Forelimb muscle (tissue), 1 donor: ENCODE results near the gene OCSTAMP. TPM values are rescaled to one million over a fixed set of nuclear protein-coding genes. Genes with fewer than 3 reads are reported as not detected.

ENCODE experiments used
- DNase-seq: peaks from one replicate; pipeline ENCODE4 v3.0.0-alpha.2; 2013; ENCODE audit warnings: low read depth
- polyA plus RNA-seq: library from polyadenylated mRNA; unstranded; fragments of 120-200 nt; gene quantifications from one replicate; pipeline ENCODE4 v1.2.1, GENCODE V29; 2013; ENCODE audit not compliant: insufficient read length

The OCSTAMP gene, protein sequence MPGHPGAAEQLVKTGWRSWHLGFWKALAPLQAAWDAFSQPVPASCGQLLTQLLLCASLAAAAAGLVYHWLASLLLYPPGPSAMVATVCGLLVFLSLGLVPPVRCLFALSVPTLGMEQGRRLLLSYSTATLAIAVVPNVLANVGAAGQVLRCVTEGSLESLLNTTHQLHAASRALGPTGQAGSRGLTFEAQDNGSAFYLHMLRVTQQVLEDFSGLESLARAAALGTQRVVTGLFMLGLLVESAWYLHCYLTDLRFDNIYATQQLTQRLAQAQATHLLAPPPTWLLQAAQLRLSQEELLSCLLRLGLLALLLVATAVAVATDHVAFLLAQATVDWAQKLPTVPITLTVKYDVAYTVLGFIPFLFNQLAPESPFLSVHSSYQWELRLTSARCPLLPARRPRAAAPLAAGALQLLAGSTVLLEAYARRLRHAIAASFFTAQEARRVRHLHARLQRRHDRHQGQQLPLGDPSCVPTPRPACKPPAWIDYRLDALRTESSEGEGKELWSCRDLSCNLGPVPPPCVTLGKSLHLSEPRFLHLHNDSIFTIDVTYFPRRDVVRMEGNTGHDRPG
- polyA plus RNA-seq = not detected

DNA sequence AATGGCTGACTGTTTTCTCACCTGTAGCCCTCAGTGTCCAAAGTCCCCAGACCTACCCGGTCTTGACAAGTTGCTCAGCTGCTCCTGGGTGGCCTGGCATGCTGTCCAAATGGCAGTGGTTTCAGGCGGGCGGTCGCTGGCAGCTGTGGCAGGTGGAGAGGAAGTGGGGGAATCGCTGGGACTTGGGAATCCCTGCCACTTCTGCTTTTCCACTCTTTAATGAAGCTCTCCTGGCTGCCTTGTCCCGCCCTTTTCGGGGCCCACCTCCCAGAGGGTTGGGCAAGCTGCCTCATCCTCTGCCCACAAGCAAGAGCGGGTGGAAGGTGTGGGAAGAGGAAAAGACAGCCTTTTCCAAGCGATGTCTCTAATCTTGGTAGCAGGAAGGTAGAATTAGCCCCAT, at the start of gene OCSTAMP:
Gene OCSTAMP, minus strand, starts transcription at position 194 of the 400 bp plus-strand sequence. Its CDS starts 94 bp downstream, at position 100.
- no peak for DNase-seq

DNA sequence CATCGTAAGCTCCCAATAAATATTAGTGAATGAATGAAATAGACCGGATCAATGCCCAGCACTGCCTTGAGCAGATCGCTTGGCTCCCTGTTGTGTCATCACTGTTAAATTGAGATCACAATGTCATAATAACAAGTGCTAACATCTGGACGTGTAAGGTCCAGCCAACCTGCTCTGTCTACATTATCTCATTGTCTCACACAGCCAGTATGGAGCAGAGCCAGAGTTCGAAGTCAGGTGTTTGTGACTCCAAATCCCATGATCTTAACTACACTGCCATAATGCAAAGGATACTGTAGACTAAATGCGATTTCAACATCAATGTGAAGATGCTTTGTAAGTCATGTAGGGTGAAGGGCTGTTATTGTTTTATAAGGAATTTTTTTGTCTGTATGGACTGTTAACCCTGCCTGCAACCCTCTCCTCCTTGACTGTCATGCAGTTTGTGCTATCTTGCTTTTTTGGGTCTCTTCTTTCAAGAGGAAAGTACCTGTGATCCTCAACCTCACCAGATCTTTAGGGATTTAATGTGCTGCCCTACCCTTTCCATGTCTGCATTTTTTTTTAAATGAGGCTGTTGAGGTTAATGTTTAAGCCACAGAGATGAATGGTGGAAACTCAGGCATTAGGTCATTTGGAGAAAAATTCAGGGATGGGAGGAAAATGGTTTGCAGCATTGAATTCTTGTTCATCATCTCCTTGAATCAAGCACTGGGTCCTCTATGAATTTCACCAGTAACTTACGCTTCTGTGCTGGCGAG, 49.0 kb upstream of the OCSTAMP start:
- no peak for DNase-seq

DNA sequence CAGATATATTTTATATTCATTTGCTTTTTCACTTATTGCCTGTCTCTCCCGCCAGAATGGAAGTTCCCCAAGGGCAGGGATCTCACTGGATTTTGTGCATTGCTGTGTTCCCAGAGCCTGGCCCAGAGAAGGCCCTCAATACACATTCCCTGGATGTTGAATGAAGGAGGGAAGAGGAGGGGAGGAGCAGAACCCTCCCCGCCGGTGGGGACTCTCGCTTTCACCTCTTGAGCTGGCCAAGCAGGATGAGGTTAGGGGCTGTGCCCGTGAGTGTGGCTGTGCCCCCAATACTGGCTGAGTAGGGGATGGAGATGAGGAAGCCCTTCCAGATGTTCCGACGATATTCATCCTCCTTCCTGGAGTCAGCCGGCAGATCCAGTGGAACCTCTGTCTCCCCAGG, 45.5 kb upstream of the OCSTAMP start:
- no peak for DNase-seq

DNA sequence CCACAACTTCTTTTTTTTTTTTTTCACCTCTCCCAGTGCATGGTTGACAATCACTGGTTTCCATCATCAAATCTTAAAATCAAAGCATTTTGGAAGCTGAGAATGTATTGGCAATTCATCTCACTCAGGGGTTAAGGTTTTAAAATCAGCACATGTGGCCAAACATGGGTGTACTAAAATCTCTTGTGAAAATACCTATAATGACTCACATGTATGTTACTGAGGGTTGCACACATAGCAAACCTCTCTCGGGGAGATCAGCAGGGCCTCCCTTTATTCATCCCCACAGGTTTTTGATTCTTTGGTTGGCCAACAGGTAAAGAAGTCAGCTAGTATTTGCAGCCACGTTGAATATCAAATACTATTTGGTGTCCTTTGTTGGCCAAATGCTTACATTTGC, 44.3 kb upstream of the OCSTAMP start:
- DNase-seq = no peak

DNA sequence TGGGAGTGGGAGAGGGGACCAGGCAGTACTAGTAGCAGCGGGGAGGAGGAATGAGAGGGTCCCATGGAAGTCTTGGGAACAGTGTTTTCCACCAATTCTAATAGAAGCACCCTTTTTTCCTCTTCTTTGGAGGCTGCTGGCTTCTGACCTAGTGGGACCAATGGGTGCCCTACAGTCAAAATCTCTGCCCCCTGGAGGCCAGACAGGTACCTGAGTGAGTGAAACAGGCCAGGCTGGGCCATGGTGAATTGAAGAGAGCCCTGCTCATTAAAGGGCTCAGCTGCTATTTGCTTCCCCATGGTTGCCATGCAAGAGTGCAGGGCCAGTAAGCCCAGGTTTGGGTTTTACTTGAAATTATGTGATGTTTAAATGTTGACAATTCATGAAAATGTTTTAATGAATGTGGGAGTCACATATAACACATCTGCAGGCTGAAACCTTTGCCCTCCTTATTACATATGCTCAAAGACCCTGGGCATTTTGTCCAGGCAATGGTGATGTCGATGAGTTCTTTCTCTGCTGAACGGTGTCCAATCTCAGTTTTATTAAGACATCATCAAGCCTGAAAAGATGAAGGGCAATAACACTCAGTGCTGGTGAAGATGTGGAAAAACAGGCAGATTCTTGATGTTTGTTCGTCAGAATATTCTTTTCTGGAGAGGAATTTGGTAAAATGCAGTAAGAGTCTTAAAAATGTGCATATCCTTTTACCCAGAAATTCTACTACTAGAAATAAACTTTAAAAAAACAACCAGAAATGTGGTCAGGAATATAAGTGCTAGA, 42.3 kb upstream of the OCSTAMP start:
- DNase-seq = no peak

DNA sequence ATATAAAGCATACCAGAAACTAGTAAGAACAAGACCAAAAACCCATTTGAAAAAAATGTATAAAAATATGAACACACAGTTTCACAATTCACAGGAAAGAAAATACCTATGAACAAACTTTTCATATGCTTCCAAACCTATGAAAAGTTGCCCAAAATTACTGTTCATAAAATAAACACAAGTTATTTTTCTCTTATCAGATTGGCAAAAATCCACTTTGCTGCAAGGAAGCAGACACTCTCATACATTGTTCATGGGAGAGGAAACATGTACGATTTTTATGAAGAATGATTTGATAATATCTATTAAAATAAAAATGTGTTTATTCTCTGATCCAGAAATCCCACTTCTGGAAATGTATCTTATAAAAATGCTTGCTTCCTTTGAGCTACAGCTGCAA, 40.0 kb upstream of the OCSTAMP start:
- DNase-seq = no peak

DNA sequence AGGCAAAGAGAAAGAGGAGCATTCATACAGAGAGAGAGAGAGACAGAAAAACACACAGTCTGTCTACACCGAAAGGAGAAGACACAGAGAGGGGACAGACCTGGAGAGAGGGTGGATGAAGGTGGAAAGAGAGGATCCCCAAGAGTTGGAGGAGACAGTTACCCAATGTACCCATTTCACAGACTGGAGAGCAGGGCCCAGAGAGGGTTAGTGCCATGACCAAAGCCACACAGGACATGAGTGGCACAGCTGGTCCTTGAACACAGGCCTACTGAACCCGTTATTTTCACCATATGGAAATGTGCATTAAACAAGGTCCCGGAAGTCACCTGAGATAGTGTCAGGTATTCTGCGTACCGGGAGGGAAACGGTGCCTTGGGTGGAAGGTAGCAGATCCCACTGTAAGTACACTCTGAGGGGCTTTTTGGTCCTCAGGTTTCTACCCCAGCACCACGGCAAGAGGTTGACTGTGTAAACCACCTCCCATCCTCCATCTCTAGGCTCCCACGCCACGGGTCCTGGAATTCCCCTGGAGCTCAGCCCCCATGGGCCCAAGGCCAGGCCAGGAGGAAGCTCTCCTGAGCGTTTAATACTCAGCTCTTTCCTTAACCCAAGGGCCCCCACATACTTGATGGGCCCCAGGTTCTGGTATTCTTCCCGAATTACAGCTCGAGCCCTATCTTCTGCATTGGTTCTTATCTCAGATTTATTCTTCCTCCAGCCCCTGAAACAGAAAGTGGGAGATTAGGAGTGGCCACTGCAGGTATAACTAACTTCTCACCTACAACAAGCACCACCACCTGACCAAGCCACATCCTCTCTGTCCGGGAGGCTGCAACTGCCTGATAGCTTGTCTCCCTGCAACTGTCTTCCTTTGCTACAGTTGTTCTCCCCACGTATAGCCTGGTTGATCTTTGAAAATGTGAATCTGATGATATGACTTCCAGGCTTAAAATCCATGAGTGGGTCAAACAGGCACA, 38.4 kb upstream of the OCSTAMP start:
- no peak for DNase-seq

DNA sequence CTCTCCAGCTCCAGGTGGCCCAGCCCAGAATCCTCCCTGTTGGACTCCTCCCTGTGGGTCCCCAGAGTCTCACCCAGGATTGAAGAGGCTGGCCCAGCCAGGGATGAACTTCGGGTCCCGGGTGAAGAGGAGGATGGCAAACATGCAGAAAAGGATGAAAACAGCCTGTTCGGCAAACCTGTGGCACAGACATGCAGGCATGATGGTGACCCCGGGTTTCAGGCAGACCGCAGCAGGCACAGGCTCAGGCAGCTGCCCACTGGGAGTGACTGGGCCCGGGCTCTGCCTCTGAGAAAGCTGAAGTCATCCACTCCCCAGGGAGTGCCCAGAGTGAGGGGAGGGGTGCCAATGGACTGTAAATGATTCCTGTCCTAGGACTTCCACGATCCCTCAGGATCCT, 37.5 kb upstream of the OCSTAMP start:
- DNase-seq = no peak

DNA sequence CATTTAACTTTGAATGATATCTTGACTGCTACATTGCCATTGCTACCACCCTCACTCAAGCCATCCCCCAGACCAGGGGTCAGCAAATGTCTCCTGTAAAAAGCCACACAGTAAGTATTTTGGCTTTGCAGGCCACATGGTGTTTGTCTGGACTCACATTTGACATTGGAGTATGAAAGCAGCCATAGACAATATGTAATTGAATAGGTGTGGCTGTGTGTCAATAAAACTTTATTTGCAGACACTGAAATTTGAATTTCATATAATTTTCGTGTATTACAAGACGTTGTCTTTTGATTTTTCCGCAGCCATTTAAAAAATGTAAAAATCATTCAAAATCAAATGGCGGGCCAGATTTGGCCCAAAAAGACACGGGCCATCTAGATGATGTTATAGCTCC, 36.3 kb upstream of the OCSTAMP start:
- DNase-seq = no peak

DNA sequence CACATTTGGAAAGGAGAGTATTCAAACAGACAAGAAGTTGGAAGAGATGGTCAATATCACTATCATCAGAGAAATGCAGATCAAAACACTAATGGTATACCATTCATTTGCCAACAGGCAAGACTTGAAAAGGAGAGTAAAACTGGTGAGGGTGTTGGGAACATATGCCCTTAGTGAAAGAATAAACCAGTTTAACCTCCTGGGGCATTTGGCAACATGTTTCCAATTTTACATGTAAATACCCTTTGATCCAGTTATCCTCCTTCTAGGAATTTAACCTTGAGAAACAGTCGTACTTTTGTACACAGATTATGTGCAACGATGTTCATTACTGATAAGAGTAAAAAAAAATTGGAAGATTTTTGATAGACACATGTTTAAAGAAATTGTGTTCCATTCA, 34.1 kb upstream of the OCSTAMP start:
- DNase-seq = no peak

DNA sequence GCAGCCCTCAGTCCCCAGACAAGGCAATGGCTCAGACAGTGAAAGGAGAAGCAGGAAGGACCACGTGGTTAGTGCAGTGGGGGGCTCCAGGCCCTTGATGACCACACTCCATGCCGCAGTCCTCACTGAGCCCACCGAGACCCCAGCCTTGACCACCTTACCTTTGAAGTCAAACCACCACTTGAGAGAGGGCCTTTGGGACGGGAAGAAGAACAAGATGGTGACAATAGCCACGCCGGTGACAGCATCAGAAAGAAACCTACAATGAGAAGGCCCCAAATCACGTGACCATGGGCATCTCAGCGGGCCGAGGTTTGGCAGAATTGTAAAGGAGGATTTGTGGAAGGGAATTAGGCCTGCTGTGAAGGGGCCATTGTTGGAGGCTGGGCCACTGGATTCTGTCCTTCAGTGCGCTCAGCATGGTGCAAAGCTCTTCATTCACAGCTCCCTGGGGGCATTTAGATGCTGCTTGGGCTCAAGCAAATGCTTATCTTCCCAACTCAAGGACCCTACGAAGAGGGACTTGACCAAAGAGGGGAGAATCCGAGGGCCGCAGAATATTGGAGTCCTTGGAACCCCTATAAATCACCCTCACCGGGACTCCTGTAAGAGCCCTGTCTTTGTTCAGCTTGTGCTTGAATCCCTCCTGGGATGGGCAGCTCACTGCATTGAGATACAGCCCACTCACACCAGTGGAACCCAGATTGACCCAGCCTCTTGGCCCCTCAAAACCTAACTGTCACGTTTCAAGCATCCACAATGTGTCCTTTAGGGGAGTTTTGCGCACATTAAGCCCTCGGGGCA, 33.2 kb upstream of the OCSTAMP start:
- DNase-seq = no peak

DNA sequence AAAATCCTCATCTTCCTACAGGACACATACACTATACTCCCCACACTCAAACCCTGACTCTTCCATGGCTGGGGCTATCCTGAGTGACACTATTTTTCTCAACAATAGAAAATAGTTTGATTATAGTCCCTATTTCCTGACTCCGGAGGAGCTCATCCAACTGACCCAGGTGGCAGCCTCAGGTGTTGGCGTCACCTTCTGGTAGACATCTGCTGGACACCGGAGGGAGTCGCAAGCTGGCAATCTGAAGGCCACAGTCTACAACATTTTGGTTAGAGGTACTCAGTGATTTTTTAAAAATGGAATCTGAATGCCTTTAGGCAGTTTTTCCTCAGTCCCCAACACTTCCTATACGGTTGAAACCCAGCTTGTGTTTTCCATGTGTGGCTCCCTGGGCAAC, 32.2 kb upstream of the OCSTAMP start:
- DNase-seq = no peak

DNA sequence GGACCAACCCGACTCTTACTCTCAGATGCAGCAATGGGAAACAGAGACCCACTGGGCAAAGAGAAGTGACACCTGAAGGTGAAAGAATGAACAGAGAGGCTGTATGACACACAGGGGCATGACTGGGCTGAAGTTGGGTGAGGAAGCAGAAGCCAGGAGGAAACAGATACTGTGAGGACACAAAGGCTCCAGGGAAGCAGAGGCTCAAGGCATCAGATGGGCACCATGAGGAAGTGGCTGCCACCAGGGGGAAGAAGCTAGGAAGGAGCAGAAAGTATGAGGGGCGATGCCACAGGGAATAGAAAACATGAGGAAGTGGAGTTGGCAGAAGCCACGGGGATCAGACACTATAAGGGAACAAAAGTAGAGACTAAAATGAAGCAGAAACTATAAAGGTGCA, 30.9 kb upstream of the OCSTAMP start:
- no peak for DNase-seq

DNA sequence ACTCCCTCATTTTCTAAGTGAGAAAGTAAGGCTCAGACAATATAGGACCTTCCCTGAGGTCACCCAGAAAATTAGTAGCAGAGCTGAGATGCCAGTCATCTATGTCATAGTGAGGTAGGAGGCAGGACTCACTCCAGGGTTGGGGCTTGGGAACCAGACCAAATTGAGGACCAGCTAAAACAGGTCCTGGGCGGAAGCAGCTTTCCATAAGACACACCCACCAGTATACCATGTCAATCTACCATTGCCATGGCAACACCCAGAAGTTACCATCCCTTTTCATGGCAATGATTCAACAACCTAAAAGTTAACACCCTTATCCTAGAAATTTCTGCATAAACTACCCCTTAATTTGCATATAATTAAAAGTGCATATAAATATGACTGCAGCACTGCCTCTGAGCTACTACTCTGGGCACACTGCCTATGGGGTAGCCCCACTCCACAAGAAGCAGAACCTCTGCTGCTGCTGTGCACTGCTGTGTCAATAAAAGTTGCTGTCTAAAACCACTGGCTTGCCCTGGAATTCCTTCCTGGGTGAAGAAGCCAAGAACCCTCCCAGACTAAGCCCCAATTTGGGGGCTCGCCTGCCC, 30.3 kb upstream of the OCSTAMP start:
- DNase-seq = no peak

DNA sequence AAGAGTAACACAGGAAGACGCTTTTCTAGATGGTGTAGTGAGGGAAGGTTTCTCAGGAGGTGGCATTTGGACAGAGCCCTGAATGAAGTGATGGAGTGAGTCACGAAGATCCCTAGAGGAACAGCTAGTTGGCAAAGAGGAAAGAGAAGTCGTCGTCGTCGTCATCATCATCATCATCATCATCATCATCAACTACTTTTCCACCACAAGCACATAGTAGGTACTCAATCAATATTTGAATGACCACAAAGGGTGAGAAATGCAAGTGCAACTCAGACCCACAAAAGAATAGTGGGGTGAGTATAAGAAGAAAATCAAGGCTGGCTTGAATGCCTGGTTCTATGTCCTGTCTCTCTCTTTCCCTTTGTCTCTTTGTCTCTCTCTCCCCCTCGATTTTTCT, 28.3 kb upstream of the OCSTAMP start:
- DNase-seq = no peak

DNA sequence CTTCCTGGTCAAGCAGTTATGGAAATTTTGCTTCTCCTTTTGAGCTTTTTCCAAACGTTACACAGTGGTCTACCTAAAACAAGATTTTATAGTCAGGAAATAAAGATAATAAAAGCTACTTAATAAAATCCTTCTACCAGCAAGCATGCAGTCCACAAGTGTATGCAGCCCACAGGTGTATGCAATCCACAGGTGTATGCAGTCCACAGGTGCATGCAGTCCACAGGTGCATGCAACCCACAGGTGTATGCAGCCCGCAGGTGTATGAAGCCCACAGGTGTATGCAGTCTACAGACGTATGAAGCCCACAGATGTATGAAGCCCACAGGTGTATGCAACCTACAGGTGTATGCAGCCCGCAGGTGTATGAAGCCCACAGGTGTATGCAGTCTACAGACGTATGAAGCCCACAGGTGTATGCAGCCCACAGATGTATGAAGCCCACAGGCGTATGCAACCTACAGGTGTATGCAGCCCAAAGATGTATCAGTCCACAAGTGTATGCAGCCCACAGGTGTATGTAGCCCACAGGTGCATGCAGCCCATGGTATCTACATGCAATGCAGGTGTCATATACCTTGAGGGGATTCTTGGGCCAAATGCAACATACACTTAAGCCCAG, 26.4 kb upstream of the OCSTAMP start:
- DNase-seq = no peak

DNA sequence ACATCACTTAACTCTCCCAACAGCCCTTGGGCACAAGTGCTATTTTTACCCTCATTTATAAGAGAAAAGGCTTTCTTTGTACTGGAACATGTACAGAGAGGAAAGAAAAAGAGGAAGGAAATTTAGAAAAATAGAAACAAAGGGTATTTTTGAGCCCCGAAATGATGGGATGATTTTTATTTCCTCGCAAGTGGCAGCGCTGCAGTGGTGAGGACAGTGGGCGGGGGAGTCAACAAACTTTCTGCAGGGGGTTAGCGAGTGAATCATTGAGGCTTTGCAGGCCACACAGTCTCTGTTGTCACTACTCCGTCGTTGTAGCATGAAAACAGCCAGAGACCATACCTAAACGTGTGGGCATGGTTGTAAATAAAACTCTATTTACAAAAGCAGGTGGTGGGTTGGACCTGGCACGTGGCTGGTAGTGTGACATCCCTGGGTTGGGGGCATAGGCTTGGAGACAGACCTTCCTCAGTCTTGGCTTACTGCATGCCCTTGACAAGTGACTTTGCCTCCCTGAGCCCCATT, 25.5 kb upstream of the OCSTAMP start:
- DNase-seq = no peak

DNA sequence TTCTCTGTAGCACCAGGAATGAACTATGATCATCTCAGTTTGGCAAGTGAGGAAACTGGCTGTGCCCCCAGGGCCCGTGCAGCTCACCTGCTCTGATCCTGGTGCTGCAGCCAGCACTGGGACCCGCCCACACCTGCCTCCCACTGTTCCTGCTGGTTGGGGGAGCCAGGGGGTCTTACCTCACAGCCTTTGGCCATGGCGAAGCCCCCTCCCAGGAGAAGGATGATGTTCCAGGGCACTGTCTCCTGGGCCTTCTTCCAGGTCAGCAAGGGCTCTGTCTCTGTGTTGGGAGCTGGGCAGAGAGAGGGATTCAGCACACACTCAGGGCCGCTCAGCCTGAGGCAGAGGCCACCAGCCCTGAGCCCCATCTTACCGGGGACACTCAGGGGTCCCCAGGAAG, 24.9 kb upstream of the OCSTAMP start:
- DNase-seq = no peak
